Amygdala (tissue), 56 donors: ENCODE results near the gene TRA2B.

ENCODE experiments used
- DNase-seq, 56 donors: peaks; one replicate each; lab custom pipeline; 2025; lab: John Stamatoyannopoulos, UW

Gene TRA2B

DNA sequence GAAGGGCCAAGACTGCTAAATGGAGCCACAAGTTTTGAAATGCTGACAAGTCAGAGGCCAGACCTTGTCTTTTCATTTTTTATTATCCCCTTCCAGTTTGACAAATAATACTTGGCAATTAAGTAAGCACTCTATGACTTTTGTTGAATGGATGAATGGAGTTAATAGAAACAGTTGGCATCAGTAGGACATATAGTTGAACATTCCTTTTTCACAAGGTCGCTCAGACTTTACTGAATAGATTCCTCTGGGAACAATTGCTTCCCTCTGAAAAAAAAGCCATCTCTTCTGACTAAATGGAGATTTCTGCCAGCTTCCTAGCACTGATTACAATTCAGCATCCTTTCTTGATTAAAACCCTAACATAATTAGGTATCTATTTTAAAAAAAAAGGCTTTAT, 53.2 kb downstream of the TRA2B start:
- DNase-seq = no peak

DNA sequence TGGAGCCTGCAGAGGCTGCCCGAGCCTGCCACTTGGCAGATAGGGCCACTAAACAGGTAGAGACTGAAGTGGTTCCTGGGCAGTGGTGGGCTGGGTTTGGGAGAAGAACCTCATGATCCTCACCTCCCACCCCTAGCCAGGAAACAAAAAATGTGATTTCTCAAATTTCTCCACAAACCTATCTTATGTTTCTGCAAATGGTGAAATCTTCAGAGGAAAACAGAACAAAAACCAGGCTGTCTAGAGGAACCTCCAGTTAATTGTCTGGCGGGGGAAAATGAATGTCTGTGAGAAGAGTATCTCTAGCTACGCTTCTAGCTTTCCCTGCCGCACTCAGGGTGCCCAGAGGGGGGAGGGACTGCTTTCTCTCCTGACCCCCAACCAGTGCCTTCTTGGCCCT, 55.9 kb downstream of the TRA2B start:
- no peak for DNase-seq

DNA sequence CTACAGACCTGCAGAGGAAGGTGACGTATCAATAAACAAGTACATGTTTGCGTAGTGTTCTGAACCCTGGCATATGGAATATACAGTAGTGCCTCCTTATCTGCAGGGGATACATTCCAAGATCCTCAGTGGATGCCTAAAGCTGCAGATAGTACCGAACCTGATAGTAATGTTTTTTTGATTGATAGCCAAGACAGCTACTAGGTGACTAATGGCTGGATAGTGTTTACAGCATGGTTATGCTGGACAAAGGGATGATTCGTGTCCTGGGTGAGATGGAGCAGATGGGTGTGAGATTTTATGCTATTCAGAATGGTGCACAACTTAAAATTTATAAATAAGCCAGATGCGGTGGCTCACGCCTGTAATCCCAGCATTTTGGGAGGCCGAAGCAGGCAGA, 57.2 kb downstream of the TRA2B start:
- no peak for DNase-seq

DNA sequence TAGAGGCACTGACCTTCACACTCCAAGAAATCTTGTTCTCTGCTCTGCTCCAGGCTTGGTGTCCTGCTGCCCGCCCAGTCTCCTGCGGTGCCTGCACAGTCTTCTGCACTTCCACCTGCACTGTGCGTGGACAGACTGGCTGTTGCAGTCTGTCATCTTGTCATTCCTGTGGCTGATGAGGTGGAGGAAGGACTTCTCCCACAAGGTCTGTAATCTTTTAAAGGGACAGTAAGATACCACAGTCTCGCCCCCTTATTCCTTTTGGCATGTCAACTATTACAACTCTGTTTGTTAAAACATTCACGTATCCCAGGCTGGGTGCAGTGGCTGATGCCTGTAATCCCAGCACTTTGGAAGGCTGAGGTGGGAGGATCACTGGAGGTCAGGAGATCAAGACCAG, 58.9 kb downstream of the TRA2B start:
- DNase-seq = no peak

DNA sequence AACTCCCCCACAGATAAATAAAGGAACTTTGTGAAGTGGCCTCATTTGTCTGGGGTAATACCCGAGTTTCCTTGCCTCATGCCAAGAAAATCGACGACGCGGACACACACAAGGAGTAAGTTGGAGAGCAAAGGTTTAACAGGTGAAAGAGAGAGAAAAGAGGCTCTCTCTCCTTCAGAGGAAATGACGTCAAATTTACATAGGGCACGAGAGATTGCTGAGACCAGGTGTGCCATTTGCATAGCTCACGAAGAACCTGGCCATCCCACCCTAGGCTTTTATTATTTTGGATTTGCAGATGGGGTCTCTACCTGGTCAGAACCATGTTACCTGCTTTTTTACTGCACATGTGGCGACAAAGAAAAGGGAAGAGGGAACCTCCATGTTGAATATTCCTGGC, 63.7 kb downstream of the TRA2B start:
- DNase-seq = no peak

DNA sequence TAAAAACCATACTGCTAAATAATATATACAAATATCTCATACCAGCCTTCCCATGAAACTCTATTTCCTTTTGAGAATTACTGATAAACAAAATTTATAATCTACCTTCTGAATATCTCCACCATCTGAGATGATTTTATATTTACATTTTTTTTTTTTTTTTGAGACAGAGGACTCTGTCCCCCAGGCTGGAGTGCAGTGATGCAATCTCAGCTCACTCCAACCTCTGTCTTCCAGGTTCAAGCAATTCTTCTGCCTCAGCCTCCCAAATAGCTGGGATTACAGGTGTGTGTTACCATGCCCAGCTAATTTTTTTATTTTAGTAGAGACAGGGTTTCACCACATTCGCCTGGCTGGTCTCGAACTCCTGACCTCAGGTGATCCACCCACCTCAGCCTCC, 70.2 kb downstream of the TRA2B start:
- DNase-seq = no peak

DNA sequence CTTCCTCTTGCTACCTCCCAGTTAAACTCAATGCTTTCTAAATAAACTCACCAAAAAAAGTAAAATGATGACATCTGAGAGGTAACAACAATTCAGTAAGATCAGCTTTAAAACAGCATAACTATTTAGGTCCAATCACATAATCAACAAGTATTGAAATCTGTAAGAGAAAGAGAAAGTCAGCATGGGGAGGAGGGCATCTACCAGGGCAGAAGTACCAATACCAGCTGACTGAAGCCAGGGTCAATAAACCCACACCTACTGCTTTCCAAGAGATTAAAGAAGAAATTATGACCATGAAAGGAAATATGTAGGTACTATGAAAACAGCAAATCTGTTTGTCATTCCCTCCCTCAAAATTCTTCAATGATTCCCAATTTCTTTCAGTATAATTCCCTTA, 70.8 kb downstream of the TRA2B start:
- no peak for DNase-seq

DNA sequence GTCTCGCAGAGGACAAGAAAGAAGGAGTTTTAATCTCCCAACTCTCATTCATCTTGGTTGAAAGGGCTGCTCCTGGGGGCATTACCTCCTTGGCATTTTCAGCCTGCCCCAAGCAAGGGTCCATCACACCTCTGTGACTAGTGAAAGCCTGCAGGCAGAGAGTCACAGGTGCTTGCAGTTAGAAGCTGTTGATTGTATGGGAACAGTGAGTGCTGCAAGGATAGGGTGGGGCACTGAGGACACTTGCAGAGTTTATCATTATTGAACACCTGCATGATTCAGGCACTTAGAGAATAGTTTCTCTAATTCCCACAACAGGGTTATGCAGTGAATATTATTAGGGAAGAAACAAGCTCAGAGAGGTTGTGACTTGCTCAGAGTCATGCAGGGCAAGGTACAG, 71.3 kb downstream of the TRA2B start:
- DNase-seq = no peak
